ENCODE measurements around the gene INPP5B.
"Not testable (repeated sequence)": the region's sequence is repeated elsewhere in the genome, so short reads cannot be mapped to it uniquely, and the experiment has no call there.

INPP5B gene

DNA sequence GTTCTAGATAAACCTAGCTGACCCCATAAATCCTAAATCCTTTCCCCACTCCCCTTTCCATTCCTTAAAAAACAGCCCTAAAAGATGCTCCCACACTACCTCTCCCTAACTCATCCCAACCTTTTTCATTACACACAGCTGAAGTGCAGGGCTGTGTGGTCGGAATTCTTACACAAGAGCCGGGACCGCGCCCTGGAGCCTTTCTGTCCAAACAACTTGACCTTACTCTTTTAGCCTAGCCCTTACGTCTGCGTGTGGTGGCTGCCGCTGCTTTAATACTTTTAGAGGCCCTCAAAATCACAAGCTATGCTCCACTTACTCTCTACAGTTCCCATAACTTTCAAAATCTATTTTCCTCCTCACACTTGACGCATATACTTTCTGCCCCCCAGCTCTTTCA lies 36.0 kb downstream of the INPP5B start:
- not testable (repeated sequence) for DNase-seq

DNA sequence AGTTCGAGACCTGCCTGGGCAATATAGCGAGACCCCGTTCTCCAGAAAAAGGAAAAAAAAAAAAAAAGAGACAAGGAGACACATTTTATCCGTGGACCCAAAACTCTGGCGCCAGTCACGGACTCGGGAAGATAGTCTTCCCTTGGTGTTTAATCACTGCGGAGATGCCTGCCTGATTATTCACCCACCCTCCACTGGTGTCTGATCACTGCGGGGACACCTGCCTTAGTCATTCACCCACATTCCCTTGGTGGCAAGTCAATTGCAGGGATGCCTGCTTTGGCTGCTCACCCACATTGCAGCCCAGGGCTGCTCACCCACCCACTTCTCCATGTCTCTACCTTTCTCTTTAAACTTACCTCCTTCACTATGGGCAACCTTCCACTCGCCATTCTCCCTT lies 38.3 kb downstream of the INPP5B start:
- not testable (repeated sequence) for DNase-seq

GRCh38 chr1:37907416-37908125 lies 39.3 kb downstream of the INPP5B start:
- DNase-seq, result not testable (repeated sequence)

DNA sequence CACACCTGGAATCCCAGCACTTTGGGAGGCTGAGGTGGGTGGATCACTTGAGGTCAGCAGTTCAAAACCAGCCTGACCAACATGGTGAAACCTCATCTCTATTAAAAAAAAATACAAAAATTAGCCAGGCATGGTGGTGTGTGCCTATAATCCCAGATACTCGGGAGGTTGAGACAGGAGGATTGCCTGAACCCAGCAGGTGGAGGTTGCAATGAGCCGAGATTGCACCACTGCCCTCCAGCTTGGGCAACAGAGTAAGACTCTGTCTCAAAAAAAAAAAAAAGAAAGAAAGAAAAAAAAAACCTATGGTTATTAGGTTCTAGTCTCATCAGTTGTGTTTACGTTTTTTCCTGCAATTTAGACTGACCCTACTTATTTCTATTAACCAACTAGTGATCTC lies 40.3 kb downstream of the INPP5B start:
- not testable (repeated sequence) for DNase-seq

- DNase-seq, result no peak
These were observed 41.1 kb downstream of the INPP5B start for GRCh38 chr1:37905727-37906126.

DNA sequence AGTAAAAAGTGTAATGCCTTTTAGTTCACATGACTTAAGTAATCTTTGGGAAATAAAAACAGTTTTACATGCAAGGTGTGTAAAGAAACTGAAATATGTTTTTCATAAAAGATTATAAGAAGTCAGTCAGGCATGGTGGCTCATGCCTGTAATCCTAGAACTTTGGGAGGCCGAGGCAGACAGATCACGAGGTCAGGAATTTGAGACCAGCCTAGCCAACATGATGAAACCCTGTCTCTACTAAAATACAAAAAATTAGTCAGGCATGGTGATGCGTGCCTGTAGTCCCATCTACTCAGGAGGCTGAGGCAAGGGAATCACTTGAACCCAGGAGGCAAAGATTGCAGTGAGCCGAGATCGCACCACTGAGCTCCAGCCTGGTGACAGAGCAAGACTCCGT lies 42.9 kb downstream of the INPP5B start:
- DNase-seq, result not testable (repeated sequence)

GRCh38 chr1:37902983-37903382 lies 43.9 kb downstream of the INPP5B start:
- no peak for DNase-seq

DNA sequence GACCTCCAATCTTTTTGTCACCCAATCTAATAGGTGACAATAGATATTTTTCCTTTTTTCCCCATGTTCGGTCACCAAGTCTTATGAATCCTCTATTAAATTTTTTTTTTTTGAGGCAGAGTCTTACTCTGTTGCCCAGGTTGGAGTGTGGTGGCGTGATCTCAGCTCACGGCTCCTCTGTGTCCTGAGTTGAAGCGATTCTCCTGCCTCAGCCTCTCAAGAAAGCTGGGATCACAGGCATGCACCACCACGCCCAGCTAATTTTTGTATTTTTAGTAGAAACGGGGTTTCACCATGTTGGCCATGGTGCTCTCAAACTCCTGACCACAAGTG lies 45.0 kb downstream of the INPP5B start:
- no peak for DNase-seq

- DNase-seq, result peak in 1 of 2 donors; percentile 5
These were observed 45.5 kb downstream of the INPP5B start for GRCh38 chr1:37901191-37901892.

GRCh38 chr1:37897563-37897962 lies 49.3 kb downstream of the INPP5B start:
- not testable (repeated sequence) for DNase-seq

GRCh38 chr1:37893673-37894072 lies 53.2 kb downstream of the INPP5B start:
- DNase-seq, result no peak

- DNase-seq, result no peak
These were observed 54.5 kb downstream of the INPP5B start for GRCh38 chr1:37892151-37893047.

DNA sequence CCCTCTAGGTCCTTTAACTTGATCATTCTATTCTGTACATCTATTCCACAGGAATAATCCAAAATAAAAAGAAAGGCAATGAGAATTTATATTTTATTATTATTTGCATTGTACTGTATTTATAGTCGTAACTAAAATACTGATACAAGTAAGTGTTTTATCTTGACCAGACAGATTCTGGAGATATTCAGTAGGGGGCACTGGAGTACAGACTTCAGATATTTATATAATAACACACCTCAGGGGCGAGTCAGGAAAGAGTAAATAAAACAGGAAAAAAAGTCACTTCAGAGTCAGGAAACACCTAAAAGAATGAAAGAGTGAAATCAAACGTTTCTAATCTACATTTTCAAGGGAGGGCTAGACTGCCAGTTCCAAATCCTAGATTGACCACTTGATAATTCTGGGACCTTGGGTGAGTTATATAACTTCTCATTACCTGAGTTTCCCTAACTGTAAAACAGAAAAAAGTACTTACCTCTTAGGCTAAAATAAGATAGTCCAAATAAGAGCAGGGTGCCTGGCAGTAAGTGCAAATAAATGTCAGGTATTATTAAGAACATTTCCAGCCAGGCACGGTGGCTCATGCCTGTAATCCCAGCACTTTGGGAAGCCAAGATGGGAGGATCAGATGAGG lies 56.4 kb downstream of the INPP5B start:
- DNase-seq, result peak in 1 of 2 donors; percentile 55

DNA sequence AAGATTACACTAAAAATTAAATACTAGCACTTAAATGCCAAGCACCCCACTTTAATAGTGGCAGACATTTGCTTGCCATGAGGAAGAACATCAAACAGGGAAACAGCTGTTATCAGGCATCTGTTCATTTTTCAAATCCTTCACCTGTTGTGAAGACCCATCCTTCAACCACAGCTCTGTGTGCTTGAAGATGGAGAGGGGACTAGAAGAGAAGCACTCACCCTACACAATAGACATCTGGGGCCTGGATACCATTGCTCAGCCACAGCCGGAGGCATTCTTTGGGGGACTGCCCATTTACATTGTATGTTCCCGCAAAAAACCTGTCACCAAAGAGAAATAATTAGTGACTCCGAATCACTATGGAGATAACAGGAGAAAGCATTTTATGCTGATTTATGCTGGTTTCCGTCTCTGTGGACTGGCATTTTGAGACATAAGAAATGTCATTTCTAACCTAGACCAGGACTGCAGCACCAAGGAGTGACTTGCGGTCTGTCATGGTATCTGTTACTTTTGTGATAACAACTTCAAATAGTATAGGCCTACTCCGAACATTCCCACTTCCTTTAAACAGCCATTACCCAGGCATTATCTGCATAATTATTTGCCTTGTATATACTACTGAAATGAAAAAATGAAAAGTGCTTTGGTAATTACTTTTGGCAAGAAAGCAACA lies 58.7 kb downstream of the INPP5B start:
- DNase-seq, result no peak

DNA sequence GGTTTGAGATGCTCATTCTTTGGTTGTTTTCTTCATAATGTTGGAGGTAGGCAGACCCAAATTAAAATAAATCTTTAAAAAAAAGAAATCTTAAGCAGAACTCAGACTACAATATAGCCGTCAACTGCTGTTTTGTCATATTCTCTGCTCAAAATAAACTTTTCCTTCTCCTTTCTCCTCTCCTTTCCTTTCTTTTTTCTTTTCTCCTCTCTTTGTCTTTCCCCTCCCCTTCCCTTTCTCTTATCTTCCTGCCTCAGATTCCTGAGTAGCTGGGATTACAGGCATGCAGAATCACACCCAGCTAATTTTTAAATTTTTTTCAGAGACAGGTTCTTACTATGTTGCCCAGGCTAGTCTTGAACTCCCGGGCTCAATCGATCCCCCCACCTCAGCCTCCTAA lies 62.7 kb downstream of the INPP5B start:
- DNase-seq, result no peak

DNA sequence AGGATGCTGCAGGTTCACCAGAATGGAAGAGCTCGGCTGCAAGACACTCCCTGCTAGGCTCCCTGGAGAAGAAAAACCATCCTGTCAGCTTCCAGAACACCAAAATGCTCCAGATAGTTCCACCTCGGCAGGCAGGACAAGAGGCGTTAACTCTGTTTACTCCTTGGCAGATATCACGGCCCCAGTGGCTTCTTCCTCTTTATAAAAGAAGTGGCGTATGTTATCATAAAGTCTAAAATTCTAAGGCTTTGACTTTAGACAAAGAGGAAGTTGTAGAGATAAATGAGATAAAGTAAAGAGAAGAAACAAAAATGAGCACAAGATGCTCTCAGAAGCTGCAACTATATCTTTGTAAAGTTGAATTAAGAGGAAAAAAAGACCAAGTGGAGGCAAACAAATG lies 63.2 kb downstream of the INPP5B start:
- DNase-seq, result no peak

- DNase-seq, result no peak
These were observed 67.0 kb downstream of the INPP5B start for GRCh38 chr1:37879865-37880264.

GRCh38 chr1:37878071-37878470 lies 68.8 kb downstream of the INPP5B start:
- no peak for DNase-seq

GRCh38 chr1:37875833-37876232 lies 71.0 kb downstream of the INPP5B start:
- DNase-seq, result no peak

GRCh38 chr1:37872692-37873091 lies 74.2 kb downstream of the INPP5B start:
- DNase-seq, result no peak

- DNase-seq, result no peak
These were observed 78.4 kb downstream of the INPP5B start for GRCh38 chr1:37868466-37868865.

GRCh38 chr1:37867784-37868183 lies 79.1 kb downstream of the INPP5B start:
- no peak for DNase-seq

- DNase-seq, result no peak
These were observed 80.4 kb downstream of the INPP5B start for GRCh38 chr1:37866491-37866890.

Data from CD4-positive, alpha-beta T cell treated with Interleukin-1 beta for 1 hour (primary cell).